ENCODE measurements around the gene LTA. TPM values are rescaled to one million over a fixed set of nuclear protein-coding genes. Genes with fewer than 3 reads are reported as not detected.

Gene LTA
- total RNA-seq, 1 experiment from 2014 or later: not detected

DNA sequence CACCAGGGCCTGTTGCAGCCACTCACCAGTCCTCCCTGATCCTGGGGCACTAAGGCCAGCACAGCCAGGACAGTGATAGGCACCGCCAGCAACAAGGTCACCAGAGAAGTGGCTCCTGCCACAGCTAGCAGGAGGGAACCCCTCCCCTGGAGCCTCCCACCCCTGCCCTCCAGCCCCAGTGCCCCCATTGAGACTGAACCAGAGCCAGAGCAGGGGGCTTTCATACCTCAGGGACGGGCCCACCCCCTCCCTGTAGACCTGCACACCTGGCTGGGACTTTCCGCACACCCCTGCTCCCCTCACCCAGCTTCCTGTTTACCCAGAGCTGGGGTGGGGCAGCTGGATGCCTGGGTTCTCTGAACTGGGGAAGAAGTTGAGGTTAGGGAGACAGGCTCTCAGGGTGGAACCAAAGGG is 10.1 kb downstream of the LTA start, which contains the start of gene LTB:
Gene LTB (minus strand): TSS at position 195 of the 414 bp plus-strand sequence. CDS start 7 bp downstream, at position 188.
- no peaks in the 10 kb centered on the region for H3K27me3 ChIP-seq (replicated peaks; ENCODE audit: control insufficient read depth, insufficient read depth, low read length)
- ChIA-PET POLR2A (no interaction called here), CTCF (interaction anchor here (7.2 kb wide), 1 partner anchor 15 kb away, joined by 80 read pairs; no protein-coding TSS in a partner anchor)
- Mint-ChIP-seq H3K9me3 (ENCODE audit: unreplicated experiment) (no peaks in the 10 kb centered on the region), H3K27me3 (ENCODE audit: insufficient read depth, unreplicated experiment) (no peaks in the 10 kb centered on the region), H3K27ac (ENCODE audit: unreplicated experiment) (peak within 1 kb of the TSS; percentile 83), H3K4me1 (ENCODE audit: low read depth, unreplicated experiment) (peaks cover 18% of the 10 kb centered on the region), H3K36me3 (ENCODE audit: insufficient read depth, unreplicated experiment) (peaks cover 5% of the 10 kb centered on the region), H3K4me3 (ENCODE audit: unreplicated experiment) (peak within 1 kb of the TSS; percentile 97)
- no peak for DNase-seq
- H3K9me3 ChIP-seq: no peaks in the 10 kb centered on the region
- no peaks in the 10 kb centered on the region for H3K36me3 ChIP-seq (ENCODE audit: control insufficient read depth, insufficient read depth, low read length)
- peak within 1 kb of the TSS; percentile 80 for H3K4me3 ChIP-seq (ENCODE audit: low read depth, low read length)
- intact Hi-C loops (cut with micrococcal nuclease; ENCODE audit: unreplicated experiment): no loop called here
- H3K4me1 ChIP-seq: peaks cover 3% of the 10 kb centered on the region; the same call in 1 of the 2 replicates
- TF ChIP-seq, protein P1, sequence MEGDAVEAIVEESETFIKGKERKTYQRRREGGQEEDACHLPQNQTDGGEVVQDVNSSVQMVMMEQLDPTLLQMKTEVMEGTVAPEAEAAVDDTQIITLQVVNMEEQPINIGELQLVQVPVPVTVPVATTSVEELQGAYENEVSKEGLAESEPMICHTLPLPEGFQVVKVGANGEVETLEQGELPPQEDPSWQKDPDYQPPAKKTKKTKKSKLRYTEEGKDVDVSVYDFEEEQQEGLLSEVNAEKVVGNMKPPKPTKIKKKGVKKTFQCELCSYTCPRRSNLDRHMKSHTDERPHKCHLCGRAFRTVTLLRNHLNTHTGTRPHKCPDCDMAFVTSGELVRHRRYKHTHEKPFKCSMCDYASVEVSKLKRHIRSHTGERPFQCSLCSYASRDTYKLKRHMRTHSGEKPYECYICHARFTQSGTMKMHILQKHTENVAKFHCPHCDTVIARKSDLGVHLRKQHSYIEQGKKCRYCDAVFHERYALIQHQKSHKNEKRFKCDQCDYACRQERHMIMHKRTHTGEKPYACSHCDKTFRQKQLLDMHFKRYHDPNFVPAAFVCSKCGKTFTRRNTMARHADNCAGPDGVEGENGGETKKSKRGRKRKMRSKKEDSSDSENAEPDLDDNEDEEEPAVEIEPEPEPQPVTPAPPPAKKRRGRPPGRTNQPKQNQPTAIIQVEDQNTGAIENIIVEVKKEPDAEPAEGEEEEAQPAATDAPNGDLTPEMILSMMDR (IDR thresholded peaks at IDR 0.05; ENCODE audit: insufficient read depth in 1 of 2, low read depth in 1 of 2, low read length in 1 of 2, severe bottlenecking in 1 of 2, unreplicated experiment in 1 of 2): no peak
- BruUV-seq (replicated peaks): no TSS peak

DNA sequence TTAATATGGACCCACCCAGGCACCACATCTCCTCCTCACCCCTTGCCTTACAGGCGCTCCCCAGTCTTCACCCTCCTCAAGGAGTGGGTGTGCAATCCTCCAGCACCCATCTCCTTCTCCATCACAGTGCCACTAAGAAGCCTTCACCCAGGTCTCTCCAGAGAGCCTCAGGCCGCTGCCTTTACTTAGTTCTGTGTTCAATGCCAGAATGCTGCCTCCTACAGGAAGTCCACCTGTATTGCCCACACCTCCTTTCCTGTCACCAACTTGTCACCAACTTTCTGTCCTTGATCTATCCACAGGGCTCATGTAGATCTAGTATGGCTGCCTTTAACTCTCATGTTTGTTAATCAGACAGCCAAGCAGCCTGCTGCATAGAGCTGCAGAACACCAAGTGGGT is 13.4 kb downstream of the LTA start:
- Mint-ChIP-seq H3K36me3 (ENCODE audit: insufficient read depth, unreplicated experiment) (peaks cover 5% of the 10 kb centered on the region), H3K27ac (ENCODE audit: unreplicated experiment) (no peak overlapping the region), H3K4me1 (ENCODE audit: low read depth, unreplicated experiment) (peaks cover 16% of the 10 kb centered on the region), H3K27me3 (ENCODE audit: insufficient read depth, unreplicated experiment) (no peaks in the 10 kb centered on the region), H3K9me3 (ENCODE audit: unreplicated experiment) (no peaks in the 10 kb centered on the region), H3K4me3 (ENCODE audit: unreplicated experiment) (no peak overlapping the region)
- ChIA-PET POLR2A (no interaction called here), CTCF (interaction anchor here (0.8 to 7.2 kb wide), 3 partner anchors 12 to 35 kb away, joined by 3 to 80 read pairs (median 5); partner anchors contain the start of gene PRRC2A)
- peaks cover 2% of the 10 kb centered on the region; the same call in 1 of the 2 replicates for H3K4me1 ChIP-seq
- intact Hi-C loops (cut with micrococcal nuclease; ENCODE audit: unreplicated experiment): loop anchor here (2.0 kb wide), 1 partner anchor 39 kb away; the partner anchor contains the start of genes ATP6V1G2 and NFKBIL1
- TF ChIP-seq, protein P1 (IDR thresholded peaks at IDR 0.05; ENCODE audit: insufficient read depth in 1 of 2, low read depth in 1 of 2, low read length in 1 of 2, severe bottlenecking in 1 of 2, unreplicated experiment in 1 of 2): peak; percentile 23 to 42
- no peaks in the 10 kb centered on the region for H3K27me3 ChIP-seq (replicated peaks; ENCODE audit: control insufficient read depth, insufficient read depth, low read length)
- no TSS peak for BruUV-seq (replicated peaks)
- no peak overlapping the region for H3K4me3 ChIP-seq (ENCODE audit: low read depth, low read length)
- no peaks in the 10 kb centered on the region for H3K36me3 ChIP-seq (ENCODE audit: control insufficient read depth, insufficient read depth, low read length)
- no peak for DNase-seq
- no peaks in the 10 kb centered on the region for H3K9me3 ChIP-seq

DNA sequence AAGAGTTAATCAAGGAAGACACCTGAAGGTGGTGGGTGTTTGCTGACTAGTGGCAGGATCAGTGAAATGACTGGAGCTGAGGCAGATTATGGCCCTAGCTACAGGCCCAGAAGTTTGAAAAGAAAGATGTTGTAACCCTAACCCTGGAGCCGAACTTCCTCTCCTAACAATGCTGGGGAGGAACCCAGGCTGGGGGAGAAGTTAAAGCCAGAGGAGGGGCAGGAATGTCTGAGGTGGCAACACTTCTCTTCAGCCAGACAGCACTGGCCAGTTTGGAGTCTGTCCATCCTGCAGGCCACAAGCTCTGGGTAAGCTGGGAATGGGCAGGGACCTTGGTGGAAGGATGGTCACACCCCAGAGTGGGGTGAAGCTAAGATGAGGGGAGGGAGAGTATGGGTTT is 13.9 kb downstream of the LTA start, which contains the start of gene LST1:
Gene LST1 (plus strand): TSS at position 270 of the 400 bp plus-strand sequence. CDS start 1,023 bp downstream, outside the sequence.
- Histone ChIP-seq H3K9me3 (no peaks in the 10 kb centered on the region), H3K27me3 (replicated peaks; ENCODE audit: control insufficient read depth, insufficient read depth, low read length) (no peaks in the 10 kb centered on the region), H3K4me3 (ENCODE audit: low read depth, low read length) (no peak within 1 kb of the TSS), H3K36me3 (ENCODE audit: control insufficient read depth, insufficient read depth, low read length) (no peaks in the 10 kb centered on the region), H3K4me1 (no peaks in the 10 kb centered on the region)
- CTCF ChIA-PET: interaction anchor here (1.0 to 7.2 kb wide), 2 partner anchors 11 to 35 kb away, joined by 3 to 80 read pairs; partner anchors contain the start of gene PRRC2A
- intact Hi-C loops (cut with micrococcal nuclease; ENCODE audit: unreplicated experiment): no loop called here
- H3K4me3 Mint-ChIP-seq (ENCODE audit: unreplicated experiment): no peak within 1 kb of the TSS
- DNase-seq: no peak
- no TSS peak for BruUV-seq (replicated peaks)
- H3K36me3 Mint-ChIP-seq (ENCODE audit: insufficient read depth, unreplicated experiment): peaks cover 3% of the 10 kb centered on the region
- POLR2A ChIA-PET: no interaction called here
- TF ChIP-seq, protein P1 (IDR thresholded peaks at IDR 0.05; ENCODE audit: insufficient read depth in 1 of 2, low read depth in 1 of 2, low read length in 1 of 2, severe bottlenecking in 1 of 2, unreplicated experiment in 1 of 2): no peak
- H3K27me3 Mint-ChIP-seq (ENCODE audit: insufficient read depth, unreplicated experiment): no peaks in the 10 kb centered on the region
- H3K9me3 Mint-ChIP-seq (ENCODE audit: unreplicated experiment): no peaks in the 10 kb centered on the region
- no peak within 1 kb of the TSS for H3K27ac Mint-ChIP-seq (ENCODE audit: unreplicated experiment)
- H3K4me1 Mint-ChIP-seq (ENCODE audit: low read depth, unreplicated experiment): peaks cover 10% of the 10 kb centered on the region
